Left ventricle myocardium inferior (tissue), 1 donor: ENCODE results near the gene GLT8D2. TPM values are rescaled to one million over a fixed set of nuclear protein-coding genes. Genes with fewer than 3 reads are reported as not detected.

Experiments
- DNase-seq: peaks from one replicate; pipeline ENCODE4 v3.0.0-alpha.2; 2020
- H3K27ac ChIP-seq: fragments of 200-600 bp; replicated peaks from 2 replicates; pipeline ENCODE4 v1.8.0; 2021
- H3K27me3 ChIP-seq: fragments of 200-600 bp; 2 replicates; pipeline ENCODE4 v1.8.0; 2021; ENCODE audit warnings: low read depth
- H3K36me3 ChIP-seq: fragments of 200-600 bp; 2 replicates; pipeline ENCODE4 v1.8.0; 2021
- H3K4me1 ChIP-seq: fragments of 200-600 bp; 2 replicates; pipeline ENCODE4 v1.8.0; 2021
- H3K4me3 ChIP-seq: fragments of 200-600 bp; 2 replicates; pipeline ENCODE4 v1.8.0; 2021; ENCODE audit warnings: mild to moderate bottlenecking, moderate library complexity
- H3K9me3 ChIP-seq: fragments of 200-600 bp; replicated peaks from 2 replicates; pipeline ENCODE4 v1.8.0; 2021
- intact Hi-C: fragments of 100-400 bp; cut with micrococcal nuclease; formaldehyde crosslinking; loops from one replicate; pipeline ENCODE4 v1.11.0; 2022
- total RNA-seq: library from RNA; stranded (reverse); fragmentation: NEBNext Ultra II Directional; extraction: Animal tissue kit (Norgen Biotek cat#: 25700); gene quantifications from one replicate; pipeline ENCODE4 v1.2.1, GENCODE V29; 2021
- TF ChIP-seq, protein P1 (sequence below): fragments of 200-600 bp; IDR thresholded peaks from 2 replicates; pipeline ENCODE4 v1.8.0; 2021; ENCODE audit warnings: antibody characterized with exemption, mild to moderate bottlenecking, borderline replicate concordance
- donor health status: DM: no; HTN: yes; CAD: no; lungs with severe emphysema.

GLT8D2 gene
- total RNA-seq, 1 donor from 2014 or later, result 11.7 TPM

DNA sequence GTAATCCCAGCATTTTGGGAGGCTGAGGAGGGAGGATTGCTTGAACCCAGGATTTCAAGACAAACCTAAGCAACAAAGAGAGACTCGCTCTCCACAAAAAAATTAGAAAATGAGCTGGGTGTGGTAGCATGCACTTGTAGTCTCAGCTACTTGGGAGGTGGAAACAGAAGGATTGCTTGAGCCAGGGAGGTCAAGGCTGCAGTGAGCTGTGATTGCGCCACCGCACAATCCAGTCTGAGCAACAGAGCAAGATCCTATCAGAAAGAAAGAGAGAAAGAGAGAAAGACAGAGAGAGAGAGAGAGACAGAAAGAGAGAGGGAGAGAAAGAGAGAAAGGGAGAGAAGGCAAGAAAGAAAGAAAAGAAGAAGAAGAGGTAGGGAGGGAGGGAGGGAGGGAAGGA, 47.3 kb downstream of the GLT8D2 start:
- DNase-seq, result no peak
- Histone ChIP-seq H3K27ac (no peak overlapping the region), H3K4me3 (no peak overlapping the region), H3K36me3 (no peaks in the 10 kb centered on the region), H3K27me3 (no peaks in the 10 kb centered on the region), H3K4me1 (peaks cover 4% of the 10 kb centered on the region), H3K9me3 (no peaks in the 10 kb centered on the region)
- TF ChIP-seq, protein P1, sequence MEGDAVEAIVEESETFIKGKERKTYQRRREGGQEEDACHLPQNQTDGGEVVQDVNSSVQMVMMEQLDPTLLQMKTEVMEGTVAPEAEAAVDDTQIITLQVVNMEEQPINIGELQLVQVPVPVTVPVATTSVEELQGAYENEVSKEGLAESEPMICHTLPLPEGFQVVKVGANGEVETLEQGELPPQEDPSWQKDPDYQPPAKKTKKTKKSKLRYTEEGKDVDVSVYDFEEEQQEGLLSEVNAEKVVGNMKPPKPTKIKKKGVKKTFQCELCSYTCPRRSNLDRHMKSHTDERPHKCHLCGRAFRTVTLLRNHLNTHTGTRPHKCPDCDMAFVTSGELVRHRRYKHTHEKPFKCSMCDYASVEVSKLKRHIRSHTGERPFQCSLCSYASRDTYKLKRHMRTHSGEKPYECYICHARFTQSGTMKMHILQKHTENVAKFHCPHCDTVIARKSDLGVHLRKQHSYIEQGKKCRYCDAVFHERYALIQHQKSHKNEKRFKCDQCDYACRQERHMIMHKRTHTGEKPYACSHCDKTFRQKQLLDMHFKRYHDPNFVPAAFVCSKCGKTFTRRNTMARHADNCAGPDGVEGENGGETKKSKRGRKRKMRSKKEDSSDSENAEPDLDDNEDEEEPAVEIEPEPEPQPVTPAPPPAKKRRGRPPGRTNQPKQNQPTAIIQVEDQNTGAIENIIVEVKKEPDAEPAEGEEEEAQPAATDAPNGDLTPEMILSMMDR, result no peak
- intact Hi-C loops, result no loop called here

DNA sequence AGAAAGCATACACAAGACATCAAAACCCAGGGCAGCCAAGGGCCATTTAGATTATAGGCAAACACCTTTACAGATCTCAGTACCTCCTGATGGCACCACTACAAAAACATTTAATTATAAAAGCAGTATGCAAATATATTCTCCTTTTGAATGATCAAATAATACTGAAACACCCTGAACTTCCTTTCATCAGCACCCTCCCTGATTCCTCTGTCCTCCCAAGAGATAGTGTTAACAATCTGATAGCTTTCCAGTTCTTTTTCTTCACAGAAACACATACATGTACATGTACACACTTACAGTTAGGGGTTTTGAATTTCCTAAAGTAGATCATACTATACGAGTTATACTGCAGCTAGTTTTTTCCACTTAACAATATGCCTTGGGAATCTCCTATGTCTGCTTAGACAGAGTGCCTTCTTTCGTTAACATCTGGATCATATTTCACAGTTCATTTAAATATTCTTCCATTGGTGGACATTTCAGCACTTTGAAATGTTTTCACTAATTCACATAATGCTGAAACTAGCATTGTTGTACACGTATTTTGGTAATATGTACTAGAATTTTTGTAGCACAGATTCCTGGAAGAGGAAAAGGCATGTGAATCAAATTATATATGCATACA, 49.1 kb downstream of the GLT8D2 start:
- Histone ChIP-seq H3K4me1 (peaks cover 14% of the 10 kb centered on the region), H3K4me3 (no peak overlapping the region), H3K9me3 (no peaks in the 10 kb centered on the region), H3K27me3 (no peaks in the 10 kb centered on the region), H3K27ac (no peak overlapping the region), H3K36me3 (no peaks in the 10 kb centered on the region)
- no peak for DNase-seq
- intact Hi-C loops, result no loop called here
- TF ChIP-seq, protein P1, result no peak

DNA sequence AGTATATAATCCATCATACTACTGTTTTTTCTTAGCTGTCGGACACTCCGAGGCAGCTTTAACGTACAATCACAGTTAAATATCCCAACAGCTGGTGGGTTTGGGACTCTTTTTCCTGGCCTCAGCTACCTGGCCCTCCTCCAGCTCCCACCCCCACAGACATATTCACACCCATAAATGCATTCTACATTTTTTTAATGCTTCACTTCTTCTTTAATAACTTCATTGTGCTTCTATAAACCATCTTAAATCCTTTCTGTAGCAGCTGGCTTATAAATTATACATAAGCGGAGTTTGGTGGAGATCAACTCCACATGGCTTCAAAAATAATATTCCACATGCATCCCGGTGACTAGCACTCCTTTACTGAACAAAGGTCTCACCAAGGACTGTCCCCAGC, 51.0 kb downstream of the GLT8D2 start:
- Histone ChIP-seq H3K9me3 (no peaks in the 10 kb centered on the region), H3K27ac (no peak overlapping the region), H3K4me3 (no peak overlapping the region), H3K27me3 (no peaks in the 10 kb centered on the region), H3K36me3 (no peaks in the 10 kb centered on the region), H3K4me1 (peaks cover 14% of the 10 kb centered on the region)
- DNase-seq, result no peak
- TF ChIP-seq, protein P1, result no peak
- intact Hi-C loops, result no loop called here

DNA sequence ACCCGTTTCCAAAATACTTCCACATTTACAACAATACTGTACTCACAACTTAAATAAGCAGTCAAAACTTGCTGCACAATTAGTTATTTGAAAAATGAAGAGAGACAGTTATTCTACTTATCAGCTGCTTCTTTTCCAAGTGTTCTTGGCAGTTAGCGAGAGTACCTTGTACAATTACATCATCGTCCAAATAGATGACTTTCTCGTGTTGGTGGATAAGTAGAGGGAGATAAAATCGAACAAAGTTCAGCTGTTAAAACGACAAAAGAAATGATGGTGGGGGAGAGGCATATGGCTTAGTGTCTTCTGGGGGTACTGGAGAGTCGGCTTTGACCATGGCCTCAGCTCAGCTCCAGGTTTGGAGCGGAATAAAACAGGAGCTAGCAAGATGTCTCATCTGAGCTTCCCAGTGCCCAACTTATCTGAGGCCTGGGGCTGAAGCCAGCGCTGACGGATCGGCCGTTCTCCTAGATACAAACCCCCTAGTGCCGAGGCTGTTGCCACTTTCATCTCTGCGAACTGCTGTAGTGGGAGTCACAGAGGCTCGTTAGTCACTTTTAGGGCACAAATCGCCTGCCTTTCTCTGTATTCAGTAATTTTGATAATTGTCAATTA, 52.6 kb downstream of the GLT8D2 start:
- Histone ChIP-seq H3K4me1 (peaks cover 14% of the 10 kb centered on the region), H3K27me3 (no peaks in the 10 kb centered on the region), H3K27ac (peak overlapping the region; percentile 78), H3K9me3 (no peaks in the 10 kb centered on the region), H3K36me3 (no peaks in the 10 kb centered on the region), H3K4me3 (peak overlapping the region; percentile 38)
- intact Hi-C loops, result no loop called here
- TF ChIP-seq, protein P1, result no peak
- peak; percentile 68 for DNase-seq

DNA sequence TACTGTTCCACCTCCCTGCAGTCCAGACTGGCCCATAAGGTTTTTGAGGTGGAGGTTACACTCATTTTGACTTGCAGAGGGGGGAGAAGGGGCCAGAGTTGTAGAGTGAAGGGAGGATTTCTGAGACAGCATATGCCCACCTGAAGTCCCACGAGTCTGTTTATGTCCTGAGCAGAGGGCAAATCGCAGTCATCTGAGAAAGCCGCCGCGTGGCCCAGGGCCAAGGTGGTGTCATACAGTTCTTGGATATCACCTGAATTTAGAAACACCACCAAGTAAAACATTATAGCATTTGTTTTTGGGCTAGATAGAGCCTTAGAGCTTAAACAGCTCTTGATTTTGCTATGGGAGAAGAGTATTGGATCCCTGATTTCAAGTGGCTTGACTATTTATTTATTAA, 53.4 kb downstream of the GLT8D2 start:
- intact Hi-C loops, result no loop called here
- no peaks in the 10 kb centered on the region for H3K27me3 ChIP-seq
- TF ChIP-seq, protein P1, result no peak
- H3K4me3 ChIP-seq, result peak overlapping the region; percentile 38
- peak; percentile 23 for DNase-seq
- no peaks in the 10 kb centered on the region for H3K36me3 ChIP-seq
- H3K27ac ChIP-seq, result peak overlapping the region; percentile 78
- H3K4me1 ChIP-seq, result peaks cover 14% of the 10 kb centered on the region
- H3K9me3 ChIP-seq, result no peaks in the 10 kb centered on the region
